MM.1S (cell line): ENCODE measurements around the gene DLX6.

ENCODE experiments used
- DNase-seq: peaks from one replicate; pipeline ENCODE4 v3.0.0-alpha.2; 2015
- H2AFZ ChIP-seq: fragments of 300-600 bp; sonication (generic); 2 replicates; pipeline ENCODE4 v1.6.0; 2016; ENCODE audit warnings: antibody characterized with exemption, low read length
- H3F3A ChIP-seq: fragments of 300-600 bp; sonication (generic); 2 replicates; pipeline ENCODE4 v1.6.1; 2016; ENCODE audit warnings: mild to moderate bottlenecking, antibody characterized with exemption, low read length, moderate library complexity, mixed read lengths; ENCODE audit not compliant: insufficient read depth
- H3K27ac ChIP-seq: fragments of 300-600 bp; sonication (generic); 2 replicates; pipeline ENCODE4 v1.5.1; 2016; ENCODE audit warnings: mild to moderate bottlenecking, low read length
- H3K27me3 ChIP-seq: fragments of 300-600 bp; sonication (generic); replicated peaks from 2 replicates; pipeline ENCODE4 v1.6.0; 2016; ENCODE audit warnings: low read length; ENCODE audit not compliant: insufficient read depth
- H3K36me3 ChIP-seq: fragments of 300-600 bp; sonication (generic); replicated peaks from 2 replicates; pipeline ENCODE4 v1.6.1; 2016; ENCODE audit warnings: mild to moderate bottlenecking, low read length, mixed read lengths; ENCODE audit not compliant: insufficient read depth
- H3K4me1 ChIP-seq: fragments of 300-600 bp; sonication (generic); 2 replicates; pipeline ENCODE4 v1.6.1; 2016; ENCODE audit warnings: low read length, mixed read lengths
- H3K4me2 ChIP-seq: fragments of 300-600 bp; sonication (generic); 2 replicates; pipeline ENCODE4 v1.6.0; 2016; ENCODE audit warnings: low read depth, low read length
- H3K4me3 ChIP-seq: fragments of 300-600 bp; sonication (generic); 2 replicates; pipeline ENCODE4 v1.5.1; 2016; ENCODE audit warnings: low read length, mixed read lengths
- H3K79me2 ChIP-seq: fragments of 300-600 bp; sonication (generic); 2 replicates; pipeline ENCODE4 v1.6.1; 2016; ENCODE audit warnings: mixed run types, low read length, mixed read lengths
- H3K9ac ChIP-seq: fragments of 300-600 bp; sonication (generic); 2 replicates; pipeline ENCODE4 v1.6.1; 2016; ENCODE audit warnings: low read length, mixed read lengths
- H3K9me2 ChIP-seq: fragments of 300-600 bp; sonication (generic); replicated peaks from 2 replicates; pipeline ENCODE4 v1.6.1; 2016; ENCODE audit warnings: mild to moderate bottlenecking, low read length, mixed read lengths; ENCODE audit not compliant: insufficient read depth
- H3K9me3 ChIP-seq: fragments of 300-600 bp; sonication (generic); replicated peaks from 2 replicates; pipeline ENCODE4 v1.6.1; 2016; ENCODE audit warnings: mild to moderate bottlenecking, low read length, mixed read lengths; ENCODE audit not compliant: insufficient read depth
- H4K20me1 ChIP-seq: fragments of 300-600 bp; sonication (generic); 2 replicates; pipeline ENCODE4 v1.6.1; 2016; ENCODE audit warnings: mild to moderate bottlenecking, low read length, moderate library complexity, mixed read lengths; ENCODE audit not compliant: insufficient read depth
- EZH2 ChIP-seq: fragments of 300-600 bp; sonication (generic); optimal IDR thresholded peaks from 2 replicates; pipeline ENCODE3; 2017; ENCODE audit warnings: low read depth, mild to moderate bottlenecking, antibody characterized with exemption, low read length, mixed read lengths
- EZH2phosphoT487 ChIP-seq: fragments of 300-600 bp; sonication (generic); IDR thresholded peaks from 2 replicates; pipeline ENCODE4 v1.6.1; 2018; ENCODE audit warnings: antibody characterized with exemption, low read length
- TF ChIP-seq, protein P1 (sequence below): fragments of 300-600 bp; sonication (generic); IDR thresholded peaks from 2 replicates; pipeline ENCODE4 v1.5.1; 2016; ENCODE audit warnings: antibody characterized with exemption, low read length, mixed read lengths

DLX6 gene

DNA sequence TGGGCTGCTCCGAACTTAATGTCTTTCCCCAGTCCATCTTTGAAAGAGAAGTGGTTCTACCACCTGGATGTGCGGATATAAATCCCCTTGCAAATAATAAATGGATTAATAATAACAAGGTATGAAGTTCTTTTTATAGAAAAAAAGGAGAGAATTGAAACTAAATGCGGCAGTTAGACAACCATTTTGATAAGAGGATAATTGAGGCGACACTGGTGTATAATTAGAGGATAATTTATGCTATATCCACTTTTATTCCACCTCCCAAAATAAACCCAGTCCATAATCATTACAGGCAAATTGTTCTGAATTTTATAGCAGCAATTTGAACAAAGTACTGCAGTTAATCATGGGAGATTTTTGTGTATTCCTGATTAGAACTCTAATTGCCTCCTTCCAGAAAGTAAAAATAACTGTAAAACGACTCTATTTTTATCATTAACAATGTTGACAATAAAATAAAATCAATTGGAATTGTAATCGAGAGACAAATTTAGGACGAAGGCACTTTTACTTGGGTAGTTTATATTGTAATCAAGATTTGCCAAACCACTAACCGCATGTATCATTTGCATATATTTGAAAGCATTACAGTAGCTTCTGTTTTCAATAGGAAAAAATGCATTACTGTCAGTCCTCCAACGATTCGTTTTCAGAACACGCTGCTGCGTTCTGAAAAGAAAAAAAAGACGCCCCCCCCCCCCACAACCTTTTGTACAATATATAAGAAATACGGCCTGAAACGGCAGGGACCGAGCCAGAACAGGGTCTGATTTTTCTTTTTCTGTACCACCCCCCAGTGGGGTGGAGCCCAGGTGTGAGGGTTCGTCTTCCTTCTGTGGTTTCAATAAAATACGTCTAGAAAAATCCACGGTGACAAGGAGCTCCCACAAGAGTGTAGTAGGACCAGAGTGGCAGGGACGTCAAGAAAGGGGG is 838 bp upstream of the DLX6 start:
- DNase-seq: peak; percentile 12
- H3K4me3 ChIP-seq: peak overlapping the region; percentile 66

DNA sequence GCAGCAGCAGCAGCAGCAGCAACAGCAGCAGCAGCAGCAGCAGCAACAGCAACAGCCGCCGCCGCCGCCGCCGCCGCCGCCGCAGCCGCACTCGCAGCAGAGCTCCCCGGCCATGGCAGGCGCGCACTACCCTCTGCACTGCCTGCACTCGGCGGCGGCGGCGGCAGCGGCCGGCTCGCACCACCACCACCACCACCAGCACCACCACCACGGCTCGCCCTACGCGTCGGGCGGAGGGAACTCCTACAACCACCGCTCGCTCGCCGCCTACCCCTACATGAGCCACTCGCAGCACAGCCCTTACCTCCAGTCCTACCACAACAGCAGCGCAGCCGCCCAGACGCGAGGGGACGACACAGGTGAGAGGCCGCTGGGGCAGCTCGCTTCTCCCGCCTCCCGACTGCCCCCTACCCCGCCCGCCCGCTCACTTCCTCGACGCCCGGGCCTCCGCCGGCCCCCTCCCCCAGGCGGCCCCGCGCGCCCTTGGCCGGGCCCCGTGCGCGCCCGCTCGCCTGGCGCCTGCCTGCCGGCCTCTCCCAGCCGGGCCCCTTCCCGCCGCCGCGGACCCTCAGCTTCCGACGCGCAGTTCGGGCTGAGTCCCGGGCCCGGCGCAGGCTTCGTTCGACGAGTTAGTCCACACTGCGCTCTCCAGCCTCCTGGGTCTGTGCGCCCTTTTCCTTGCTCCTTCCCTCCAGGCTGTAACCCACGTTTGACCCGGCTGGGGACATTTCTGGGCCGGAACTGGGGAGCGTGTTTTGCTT is 882 bp downstream of the DLX6 start:
- Histone ChIP-seq H3K9ac (no peak overlapping the region; the same call in 1 of the 2 replicates), H3K9me2 (no peaks in the 10 kb centered on the region), H3K27ac (no peak overlapping the region), H3K4me2 (peak overlapping the region; percentile 54; the same call in 1 of the 2 replicates), H3K9me3 (no peaks in the 10 kb centered on the region), H2AFZ (peak overlapping the region; percentile 82; the same call in 1 of the 2 replicates), H3K36me3 (no peaks in the 10 kb centered on the region), H3K4me3 (peak overlapping the region; percentile 66), H3K4me1 (no peaks in the 10 kb centered on the region), H3K27me3 (no peaks in the 10 kb centered on the region), H4K20me1 (no peaks in the 10 kb centered on the region), H3K79me2 (no peaks in the 10 kb centered on the region), H3F3A (no peaks in the 10 kb centered on the region)
- DNase-seq: peak; percentile 68
- TF ChIP-seq, protein P1, sequence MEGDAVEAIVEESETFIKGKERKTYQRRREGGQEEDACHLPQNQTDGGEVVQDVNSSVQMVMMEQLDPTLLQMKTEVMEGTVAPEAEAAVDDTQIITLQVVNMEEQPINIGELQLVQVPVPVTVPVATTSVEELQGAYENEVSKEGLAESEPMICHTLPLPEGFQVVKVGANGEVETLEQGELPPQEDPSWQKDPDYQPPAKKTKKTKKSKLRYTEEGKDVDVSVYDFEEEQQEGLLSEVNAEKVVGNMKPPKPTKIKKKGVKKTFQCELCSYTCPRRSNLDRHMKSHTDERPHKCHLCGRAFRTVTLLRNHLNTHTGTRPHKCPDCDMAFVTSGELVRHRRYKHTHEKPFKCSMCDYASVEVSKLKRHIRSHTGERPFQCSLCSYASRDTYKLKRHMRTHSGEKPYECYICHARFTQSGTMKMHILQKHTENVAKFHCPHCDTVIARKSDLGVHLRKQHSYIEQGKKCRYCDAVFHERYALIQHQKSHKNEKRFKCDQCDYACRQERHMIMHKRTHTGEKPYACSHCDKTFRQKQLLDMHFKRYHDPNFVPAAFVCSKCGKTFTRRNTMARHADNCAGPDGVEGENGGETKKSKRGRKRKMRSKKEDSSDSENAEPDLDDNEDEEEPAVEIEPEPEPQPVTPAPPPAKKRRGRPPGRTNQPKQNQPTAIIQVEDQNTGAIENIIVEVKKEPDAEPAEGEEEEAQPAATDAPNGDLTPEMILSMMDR: no peak
- TF ChIP-seq EZH2 (no peak), EZH2phosphoT487 (no peak)

More for the DNA sequence above, 838 bp upstream of the DLX6 start:
- TF ChIP-seq EZH2: no peak
- no peak for TF ChIP-seq EZH2phosphoT487
- TF ChIP-seq, protein P1: no peak
- Histone ChIP-seq H3K4me2 (peak overlapping the region; percentile 93), H3K27ac (no peak overlapping the region), H3K27me3 (no peaks in the 10 kb centered on the region), H3K9me3 (no peaks in the 10 kb centered on the region), H3K4me1 (no peaks in the 10 kb centered on the region), H3K79me2 (no peaks in the 10 kb centered on the region), H3K36me3 (no peaks in the 10 kb centered on the region), H2AFZ (peak overlapping the region; percentile 89), H3F3A (no peaks in the 10 kb centered on the region), H3K9ac (peak overlapping the region; percentile 28; the same call in 1 of the 2 replicates), H3K9me2 (no peaks in the 10 kb centered on the region), H4K20me1 (no peaks in the 10 kb centered on the region)

DNA sequence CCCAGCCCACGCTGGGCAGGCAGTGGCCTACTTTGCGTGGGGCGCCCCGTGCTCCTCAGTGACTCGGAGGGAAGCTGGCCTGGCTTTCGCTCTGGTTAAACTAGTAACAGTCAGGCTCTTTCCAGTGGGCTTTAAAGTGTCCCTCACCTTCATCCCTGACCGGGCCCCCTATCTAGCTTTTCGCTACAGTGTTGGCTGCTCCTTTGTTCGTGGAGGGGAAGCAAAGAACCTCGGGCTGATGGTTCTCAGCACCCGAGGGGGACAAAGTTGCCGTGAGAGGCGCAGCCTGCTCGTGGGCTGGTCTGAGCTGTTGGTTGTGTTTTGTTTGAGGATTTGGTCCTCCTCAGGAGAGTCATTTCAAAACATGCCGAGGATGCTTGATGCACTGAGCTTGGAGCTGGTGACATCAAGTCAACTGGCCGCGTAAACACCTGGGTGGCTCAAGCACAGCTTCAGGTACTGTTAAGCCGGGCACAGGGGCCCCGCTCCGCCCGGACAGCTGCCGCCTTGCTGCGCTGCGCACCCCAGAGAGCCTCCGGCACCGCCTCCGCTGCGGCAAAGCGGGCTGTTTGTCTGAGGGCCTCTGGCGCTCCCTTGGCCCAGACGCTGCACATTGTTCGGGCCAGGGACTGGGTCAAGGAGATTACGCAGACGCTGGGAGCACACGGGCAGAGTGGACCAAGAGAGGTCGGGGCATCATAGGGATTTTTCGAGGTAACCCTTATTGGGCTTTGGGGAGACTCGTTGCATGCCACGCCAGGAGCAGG is 1.6 kb downstream of the DLX6 start:
- Histone ChIP-seq H3K4me2 (no peak overlapping the region), H3K79me2 (no peaks in the 10 kb centered on the region), H3K4me3 (no peak overlapping the region), H3K27me3 (no peaks in the 10 kb centered on the region), H3K9me3 (no peaks in the 10 kb centered on the region), H3K9ac (no peak overlapping the region), H2AFZ (no peak overlapping the region), H3F3A (no peaks in the 10 kb centered on the region), H3K36me3 (no peaks in the 10 kb centered on the region), H3K4me1 (no peaks in the 10 kb centered on the region), H3K27ac (no peak overlapping the region), H3K9me2 (no peaks in the 10 kb centered on the region), H4K20me1 (no peaks in the 10 kb centered on the region)
- no peak for DNase-seq
- TF ChIP-seq, protein P1: no peak
- no peak for TF ChIP-seq EZH2
- TF ChIP-seq EZH2phosphoT487: no peak
